ENCODE results near the gene PHKA2. TPM values are rescaled to one million over a fixed set of nuclear protein-coding genes. Genes with fewer than 3 reads are reported as not detected.

PHKA2 gene
- total RNA-seq, 1 experiment from 2014 or later: 34.4 TPM

GRCh38 chrX:18974993-18975392 is 8.9 kb downstream of the PHKA2 start:
- Histone ChIP-seq H3K9me2 (ENCODE audit: insufficient read depth) (no peaks in the 10 kb centered on the region), H2AFZ (no peak overlapping the region), H3K79me2 (ENCODE audit: low read depth) (no peaks in the 10 kb centered on the region), H3K4me3 (no peak overlapping the region), H3K27me3 (ENCODE audit: insufficient read depth, low read depth) (no peaks in the 10 kb centered on the region), H3F3A (ENCODE audit: insufficient read depth, low read depth) (no peaks in the 10 kb centered on the region), H3K9me3 (ENCODE audit: insufficient read depth, low read depth) (no peaks in the 10 kb centered on the region), H4K20me1 (ENCODE audit: insufficient read depth) (no peaks in the 10 kb centered on the region), H3K27ac (no peak overlapping the region), H3K4me2 (no peak overlapping the region), H3K4me1 (replicated peaks; ENCODE audit: insufficient read depth) (no peaks in the 10 kb centered on the region), H3K36me3 (ENCODE audit: low read depth) (no peaks in the 10 kb centered on the region)
- DNase-seq: no peak
- TF ChIP-seq EZH2 (IDR thresholded peaks at IDR 0.05; ENCODE audit: low read depth): no peak
- TF ChIP-seq CTCF (conservative IDR thresholded peaks at IDR 0.05): no peak
- ChIA-PET POLR2A (ENCODE audit: unreplicated experiment) (no interaction called here), CTCF (no interaction called here)
- BruUV-seq (replicated peaks): no TSS peak
- intact Hi-C loops (cut with micrococcal nuclease; ENCODE audit: unreplicated experiment): no loop called here

GRCh38 chrX:18973527-18974192 is 10.3 kb downstream of the PHKA2 start:
- DNase-seq: no peak
- no TSS peak for BruUV-seq (replicated peaks)
- no peak overlapping the region for H3K27ac ChIP-seq
- H3K36me3 ChIP-seq (ENCODE audit: low read depth): no peaks in the 10 kb centered on the region
- H3K79me2 ChIP-seq (ENCODE audit: low read depth): no peaks in the 10 kb centered on the region
- ChIA-PET POLR2A (ENCODE audit: unreplicated experiment) (no interaction called here), CTCF (no interaction called here)
- no peak overlapping the region for H3K4me3 ChIP-seq
- no peaks in the 10 kb centered on the region for H3K9me3 ChIP-seq (ENCODE audit: insufficient read depth, low read depth)
- no peak overlapping the region for H3K4me2 ChIP-seq
- no peaks in the 10 kb centered on the region for H3K27me3 ChIP-seq (ENCODE audit: insufficient read depth, low read depth)
- intact Hi-C loops (cut with micrococcal nuclease; ENCODE audit: unreplicated experiment): no loop called here
- no peaks in the 10 kb centered on the region for H3F3A ChIP-seq (ENCODE audit: insufficient read depth, low read depth)
- H3K9me2 ChIP-seq (ENCODE audit: insufficient read depth): no peaks in the 10 kb centered on the region
- TF ChIP-seq EZH2 (IDR thresholded peaks at IDR 0.05; ENCODE audit: low read depth) (no peak), CTCF (conservative IDR thresholded peaks at IDR 0.05) (no peak)
- H2AFZ ChIP-seq: no peak overlapping the region
- no peaks in the 10 kb centered on the region for H3K4me1 ChIP-seq (replicated peaks; ENCODE audit: insufficient read depth)
- no peaks in the 10 kb centered on the region for H4K20me1 ChIP-seq (ENCODE audit: insufficient read depth)

- BruUV-seq (replicated peaks): no TSS peak
- DNase-seq: no peak
- Histone ChIP-seq H3K27me3 (ENCODE audit: insufficient read depth, low read depth) (no peaks in the 10 kb centered on the region), H3K27ac (no peak overlapping the region), H2AFZ (no peak overlapping the region), H3K36me3 (ENCODE audit: low read depth) (no peaks in the 10 kb centered on the region), H3K9me3 (ENCODE audit: insufficient read depth, low read depth) (no peaks in the 10 kb centered on the region), H4K20me1 (ENCODE audit: insufficient read depth) (no peaks in the 10 kb centered on the region), H3K4me3 (no peak overlapping the region), H3K4me1 (replicated peaks; ENCODE audit: insufficient read depth) (no peaks in the 10 kb centered on the region), H3K79me2 (ENCODE audit: low read depth) (no peaks in the 10 kb centered on the region), H3F3A (ENCODE audit: insufficient read depth, low read depth) (no peaks in the 10 kb centered on the region), H3K4me2 (no peak overlapping the region), H3K9me2 (ENCODE audit: insufficient read depth) (no peaks in the 10 kb centered on the region)
- TF ChIP-seq EZH2 (IDR thresholded peaks at IDR 0.05; ENCODE audit: low read depth) (no peak), CTCF (conservative IDR thresholded peaks at IDR 0.05) (no peak)
- POLR2A ChIA-PET (ENCODE audit: unreplicated experiment): no interaction called here
- CTCF ChIA-PET: no interaction called here
- intact Hi-C loops (cut with micrococcal nuclease; ENCODE audit: unreplicated experiment): no loop called here
Observed at GRCh38 chrX:18971506-18971905, 12.4 kb downstream of the PHKA2 start.

All from PC-9 (cell line).